ENCODE results near the gene RPS6KA6.

Gene RPS6KA6

GRCh38 chrX:84046403-84046984, 141.5 kb downstream of the RPS6KA6 start:
- peak; percentile 36 for TF ChIP-seq CTCF (IDR thresholded peaks at IDR 0.05)
- Histone ChIP-seq H3K4me3 (no peak overlapping the region), H3K27ac (no peak overlapping the region)
- no peak for DNase-seq (ENCODE audit: low spot score)

GRCh38 chrX:84044051-84044450, 143.9 kb downstream of the RPS6KA6 start:
- no peak for TF ChIP-seq CTCF (IDR thresholded peaks at IDR 0.05)
- Histone ChIP-seq H3K4me3 (no peak overlapping the region), H3K27ac (no peak overlapping the region)
- DNase-seq (ENCODE audit: low spot score), result no peak

All from coronary artery (tissue), 2 donors.